Nasal cavity respiratory epithelium epithelial cell of viscerocranial mucosa (primary cell): ENCODE data around the gene PCID2. TPM values are rescaled to one million over a fixed set of nuclear protein-coding genes. Genes with fewer than 3 reads are reported as not detected.

Experiments
- total RNA-seq: library from RNA; depleted of rRNA; stranded (reverse); fragments of >200 nt; gene quantifications from 2 replicates; pipeline ENCODE4 v1.2.3, GENCODE V29; 2014

The PCID2 gene
- 46.1 and 72.5 TPM in 2 replicates for total RNA-seq

GRCh38 chr13:113208421-113209335 lies at the start of gene PCID2:
Gene PCID2, minus strand, starts transcription at chr13:113208669. Its CDS starts 35 bp downstream, at chr13:113208634.

GRCh38 chr13:113209336-113209758 lies 878 bp upstream of the PCID2 start, which contains the start of gene CUL4A:
Gene CUL4A, plus strand, starts transcription at chr13:113209613. Its CDS starts 15 bp downstream, at chr13:113209628.

GRCh38 chr13:113157929-113158747 lies 50.3 kb downstream of the PCID2 start, which contains the start of gene PROZ:
Gene PROZ, plus strand, starts transcription at chr13:113158648. Its CDS starts 13 bp downstream, at chr13:113158661.

Other genes starting within 250 kb of the PCID2 start
- under 0.01 and 0.50 TPM in 2 replicates for gene MCF2L, start 239.5 kb downstream of the PCID2 start, total RNA-seq
- gene F7, start 102.9 kb downstream of the PCID2 start, total RNA-seq: not detected in 2 replicates
- not detected in 2 replicates for gene F10, start 85.9 kb downstream of the PCID2 start, total RNA-seq
- not detected in 2 replicates for gene PROZ, start 50.0 kb downstream of the PCID2 start, total RNA-seq
- 118 and 166 TPM in 2 replicates for gene CUL4A, start 944 bp upstream of the PCID2 start, total RNA-seq
- 250 and 365 TPM in 2 replicates for gene LAMP1, start 88.6 kb upstream of the PCID2 start, total RNA-seq
- 6.5 and 9.3 TPM in 2 replicates for gene GRTP1, start 155.5 kb upstream of the PCID2 start, total RNA-seq
- gene ADPRHL1, start 244.8 kb upstream of the PCID2 start, total RNA-seq: 1.0 and 1.9 TPM in 2 replicates